CD4-positive, alpha-beta T cell (primary cell): ENCODE measurements around the gene PKIB. TPM values are rescaled to one million over a fixed set of nuclear protein-coding genes. Genes with fewer than 3 reads are reported as not detected.

Experiments
- ATAC-seq: fragments of 200-7000 bp; cut with Tn5 transposase; one replicate; pipeline ENCODE4 v1.10.0; 2022; ENCODE audit warnings: mild to moderate bottlenecking; ENCODE audit not compliant: poor library complexity
- CTCF ChIA-PET: fragments of 350-600 bp; sonication (Branson Sonifier 250); formaldehyde crosslinking; loops from one replicate; lab custom pipeline; 2021; ENCODE audit warnings: antibody characterized with exemption, inconsistent platforms; lab: Charles Lee
- POLR2A ChIA-PET: fragments of 350-600 bp; sonication (Branson Sonifier 250); formaldehyde crosslinking; loops from one replicate; lab custom pipeline; 2021; ENCODE audit warnings: antibody characterized with exemption, inconsistent platforms; lab: Charles Lee
- DNase-seq, 14 experiments: peaks; one replicate each; pipeline ENCODE4 v3.0.0-alpha.2; 2013 to 2020; ENCODE audit warnings: mixed read lengths in 2 of 14
- H3K27ac ChIP-seq, 2 donors: one replicate each; pipeline versions ENCODE4 v1.5.1 to v1.7.0; 2013; ENCODE audit warnings: low read length in 2 of 2, low read depth in 1 of 2, mild to moderate bottlenecking in 1 of 2
- H3K27me3 ChIP-seq, 2 experiments: 1 replicate in 1 of 2; 2 replicates in 1 of 2; pipeline versions ENCODE4 v1.6.1 to v1.7.0; 2013; ENCODE audit warnings: low read length in 2 of 2, control low read depth in 1 of 2, mild to moderate bottlenecking in 1 of 2, moderate library complexity in 1 of 2; ENCODE audit not compliant: insufficient read depth in 2 of 2, control insufficient read depth in 1 of 2
- H3K36me3 ChIP-seq: one replicate; pipeline ENCODE4 v1.6.1; 2013; ENCODE audit warnings: low read length, control low read depth; ENCODE audit not compliant: insufficient read depth
- H3K4me1 ChIP-seq: one replicate; pipeline ENCODE4 v1.6.1; 2013; ENCODE audit warnings: low read length, control low read depth; ENCODE audit not compliant: insufficient read depth
- H3K4me3 ChIP-seq: one replicate; pipeline ENCODE4 v1.5.1; 2013; ENCODE audit warnings: mild to moderate bottlenecking, low read length, moderate library complexity
- H3K9me3 ChIP-seq, 2 experiments: 1 replicate in 1 of 2; 2 replicates in 1 of 2; pipeline versions ENCODE4 v1.6.1 to v1.7.0; 2013; ENCODE audit warnings: low read length in 2 of 2, mild to moderate bottlenecking in 2 of 2, control low read depth in 1 of 2, moderate library complexity in 1 of 2; ENCODE audit not compliant: control insufficient read depth in 1 of 2, insufficient read depth in 1 of 2
- H3K27ac Mint-ChIP-seq: one replicate; pipeline ENCODE4 v1.8.0; 2020; ENCODE audit warnings: mixed read lengths
- H3K27me3 Mint-ChIP-seq: one replicate; pipeline ENCODE4 v1.8.0; 2021; ENCODE audit warnings: mixed read lengths
- H3K36me3 Mint-ChIP-seq: one replicate; pipeline ENCODE4 v1.8.0; 2021; ENCODE audit warnings: low read depth, mixed read lengths
- H3K4me1 Mint-ChIP-seq: one replicate; pipeline ENCODE4 v1.8.0; 2021; ENCODE audit warnings: low read depth, mixed read lengths
- H3K4me3 Mint-ChIP-seq: one replicate; pipeline ENCODE4 v1.8.0; 2020; ENCODE audit warnings: mild to moderate bottlenecking, mixed read lengths
- H3K9me3 Mint-ChIP-seq: one replicate; pipeline ENCODE4 v1.8.0; 2020; ENCODE audit warnings: mixed read lengths
- CTCF ChIP-seq: fragments of 200-600 bp; IDR thresholded peaks from one replicate; pipeline ENCODE4 v1.8.0; 2022; ENCODE audit warnings: antibody characterized with exemption, mild to moderate bottlenecking
- intact Hi-C, 2 experiments: fragments of 100-400 bp; cut with DNase I in 1 of 2; cut with micrococcal nuclease in 1 of 2; formaldehyde crosslinking; loops; one replicate each; pipeline versions ENCODE4 v1.15.1 to v1.9.0; 2023 to 2025; cut with DNase I, micrococcal nuclease
- total RNA-seq, 174 experiments: library from RNA in 2 of 174; stranded (reverse) in 2 of 174; gene quantifications; one replicate each; pipeline ENCODE4 v1.2.3 and lab custom pipeline; 2021 to 2026

The PKIB gene
- total RNA-seq, 2 experiments from 2014 or later, result 0.47 to 1.1 TPM

- Histone ChIP-seq H3K4me3 (no peak overlapping the region), H3K27me3 (peaks cover 0 to 4% of the 10 kb centered on the region in 2 experiments), H3K36me3 (no peaks in the 10 kb centered on the region), H3K4me1 (no peaks in the 10 kb centered on the region), H3K27ac (no peak overlapping the region), H3K9me3 (peaks cover 6% of the 10 kb centered on the region in 2 experiments)
- Mint-ChIP-seq H3K27me3 (peaks cover 8% of the 10 kb centered on the region), H3K9me3 (peaks cover 8% of the 10 kb centered on the region), H3K4me1 (no peaks in the 10 kb centered on the region), H3K4me3 (no peak overlapping the region), H3K36me3 (no peaks in the 10 kb centered on the region), H3K27ac (no peak overlapping the region)
- POLR2A ChIA-PET, result no interaction called here
- intact Hi-C loops, result no loop called here
- no peak for TF ChIP-seq CTCF
- ATAC-seq (no peak), DNase-seq (no peak)
- CTCF ChIA-PET, result no interaction called here
Measured at GRCh38 chr6:122565708-122566107, 44.5 kb upstream of the PKIB start.

GRCh38 chr6:122567034-122567433 is 43.2 kb upstream of the PKIB start:
- intact Hi-C loops, result no loop called here
- ATAC-seq, result no peak
- CTCF ChIA-PET, result no interaction called here
- H3K4me1 ChIP-seq, result no peaks in the 10 kb centered on the region
- no peaks in the 10 kb centered on the region for H3K36me3 ChIP-seq
- H3K27ac ChIP-seq, result no peak overlapping the region
- no peak for TF ChIP-seq CTCF
- H3K27ac Mint-ChIP-seq, result no peak overlapping the region
- DNase-seq, result no peak
- POLR2A ChIA-PET, result no interaction called here
- H3K4me3 Mint-ChIP-seq, result no peak overlapping the region
- H3K9me3 ChIP-seq, result peaks cover 6% of the 10 kb centered on the region in 2 experiments
- peaks cover 0 to 4% of the 10 kb centered on the region in 2 experiments for H3K27me3 ChIP-seq
- H3K4me1 Mint-ChIP-seq, result no peaks in the 10 kb centered on the region
- H3K4me3 ChIP-seq, result no peak overlapping the region
- H3K27me3 Mint-ChIP-seq, result peaks cover 8% of the 10 kb centered on the region
- H3K9me3 Mint-ChIP-seq, result peaks cover 6% of the 10 kb centered on the region
- no peaks in the 10 kb centered on the region for H3K36me3 Mint-ChIP-seq

GRCh38 chr6:122568350-122568749 is 41.9 kb upstream of the PKIB start:
- Mint-ChIP-seq H3K4me1 (no peaks in the 10 kb centered on the region), H3K4me3 (no peak overlapping the region), H3K27ac (no peak overlapping the region), H3K27me3 (peaks cover 8% of the 10 kb centered on the region), H3K9me3 (peaks cover 5% of the 10 kb centered on the region), H3K36me3 (no peaks in the 10 kb centered on the region)
- TF ChIP-seq CTCF, result no peak
- DNase-seq (no peak), ATAC-seq (no peak)
- H3K36me3 ChIP-seq, result no peaks in the 10 kb centered on the region
- no peaks in the 10 kb centered on the region for H3K4me1 ChIP-seq
- peaks cover 4 to 5% of the 10 kb centered on the region in 2 experiments for H3K9me3 ChIP-seq
- no peak overlapping the region for H3K27ac ChIP-seq
- intact Hi-C loops, result no loop called here
- CTCF ChIA-PET, result no interaction called here
- H3K27me3 ChIP-seq, result peaks cover 0 to 4% of the 10 kb centered on the region in 2 experiments
- no peak overlapping the region for H3K4me3 ChIP-seq
- POLR2A ChIA-PET, result no interaction called here
